ENCODE results near the gene CHODL. TPM values are rescaled to one million over a fixed set of nuclear protein-coding genes. Genes with fewer than 3 reads are reported as not detected.

Gene CHODL
- polyA plus RNA-seq (2012; rRNA removed), result not detected in 2 replicates
- polyA plus RNA-seq (2012; cell fraction: cytosol; rRNA removed), result 0.03 TPM in 1 of 2 replicates, not detected in the other
- not detected in 2 replicates for polyA plus RNA-seq (2012; cell fraction: nucleus; rRNA removed)

GRCh38 chr21:18244671-18245463 lies at the start of gene CHODL:
TSS of gene CHODL (plus strand) at chr21:18244833. CDS start at chr21:18245224, 391 bp downstream.
- CTCF ChIA-PET, result no interaction called here
- Histone ChIP-seq H3K4me3 (ENCODE audit: low read depth in 2 of 2, low read length in 1 of 2) (no peak within 1 kb of the TSS), H2AFZ (ENCODE audit: low read depth) (no peak within 1 kb of the TSS), H3K9me3 (no peaks in the 10 kb centered on the region), H3K79me2 (ENCODE audit: insufficient read depth) (no peaks in the 10 kb centered on the region), H3K27me3 (ENCODE audit: insufficient read depth) (no peaks in the 10 kb centered on the region), H4K20me1 (ENCODE audit: insufficient read depth) (no peaks in the 10 kb centered on the region), H3K4me2 (peak within 1 kb of the TSS; percentile 28; the same call in 1 of the 2 replicates), H3K27ac (ENCODE audit: low read depth in 2 of 2, low read length in 1 of 2) (no peak within 1 kb of the TSS), H3K4me1 (ENCODE audit: control insufficient read depth in 1 of 2, insufficient read depth in 2 of 2, low read depth in 1 of 2, low read length in 1 of 2) (no peaks in the 10 kb centered on the region), H3F3A (replicated peaks; ENCODE audit: insufficient read depth) (no peaks in the 10 kb centered on the region), H3K9ac (no peak within 1 kb of the TSS), H3K36me3 (replicated peaks in 1 of 2; ENCODE audit: control insufficient read depth in 1 of 2, insufficient read depth in 2 of 2, low read length in 1 of 2) (no peaks in the 10 kb centered on the region), H3K9me2 (no peaks in the 10 kb centered on the region)
- WGBS (ENCODE audit: low lambda C conversion rate), result 9% methylated on average over 22 of the region's 72 CpGs
- POLR2A ChIA-PET, result no interaction called here
- TF ChIP-seq GATA2 (CRISPR knock-in tag; IDR thresholded peaks at IDR 0.05) (no peak), SIN3A (IDR thresholded peaks at IDR 0.05; ENCODE audit: borderline replicate concordance, low read depth, low read length) (no peak), ELF1 (IDR thresholded peaks at IDR 0.05) (no peak), NRF1 (IDR thresholded peaks at IDR 0.05; ENCODE audit: low read depth, low read length) (no peak), POLR2AphosphoS5 (IDR thresholded peaks at IDR 0.05; ENCODE audit: low read depth, low read length) (no peak)
- peak; percentile 11 for DNase-seq

GRCh38 chr21:18204931-18205330 lies 39.7 kb upstream of the CHODL start:
- H3K4me1 ChIP-seq (ENCODE audit: control insufficient read depth in 1 of 2, insufficient read depth in 2 of 2, low read depth in 1 of 2, low read length in 1 of 2), result no peaks in the 10 kb centered on the region
- H3K36me3 ChIP-seq (replicated peaks in 1 of 2; ENCODE audit: control insufficient read depth in 1 of 2, insufficient read depth in 2 of 2, low read length in 1 of 2), result no peaks in the 10 kb centered on the region
- H3K27ac ChIP-seq (ENCODE audit: low read depth in 2 of 2, low read length in 1 of 2), result no peak overlapping the region
- no peaks in the 10 kb centered on the region for H3K9me2 ChIP-seq
- POLR2A ChIA-PET, result no interaction called here
- no peaks in the 10 kb centered on the region for H3K79me2 ChIP-seq (ENCODE audit: insufficient read depth)
- CTCF ChIA-PET, result interaction anchor here (0.9 to 1.6 kb wide), 5 partner anchors 158 to 280 kb away, joined by 3 to 12 read pairs (median 3); no protein-coding TSS in a partner anchor
- no peak overlapping the region for H2AFZ ChIP-seq (ENCODE audit: low read depth)
- no peak overlapping the region for H3K9ac ChIP-seq
- H3F3A ChIP-seq (replicated peaks; ENCODE audit: insufficient read depth), result no peaks in the 10 kb centered on the region
- H3K27me3 ChIP-seq (ENCODE audit: insufficient read depth), result no peaks in the 10 kb centered on the region
- TF ChIP-seq USF2 (IDR thresholded peaks at IDR 0.05; ENCODE audit: borderline replicate concordance, low read depth, low read length), result no peak
- TF ChIP-seq MEF2A (IDR thresholded peaks at IDR 0.05; ENCODE audit: borderline replicate concordance, low read depth), result no peak
- 0 out of 2 replicates have a peak, but pooled peaks have one; percentile 7 for TF ChIP-seq RAD21 (IDR thresholded peaks at IDR 0.05; ENCODE audit: low read length)
- no peak for TF ChIP-seq NFIC (IDR thresholded peaks at IDR 0.05; ENCODE audit: borderline replicate concordance)
- TF ChIP-seq PBX3 (IDR thresholded peaks at IDR 0.05), result no peak
- no peak for TF ChIP-seq IRF3 (IDR thresholded peaks at IDR 0.05; ENCODE audit: low read depth, low read length)
- TF ChIP-seq JUND (IDR thresholded peaks at IDR 0.05), result no peak
- WGBS (ENCODE audit: low lambda C conversion rate), result 0% methylated on average over 1 of the region's 1 CpG
- H3K4me2 ChIP-seq, result no peak overlapping the region
- no peaks in the 10 kb centered on the region for H3K9me3 ChIP-seq
- H4K20me1 ChIP-seq (ENCODE audit: insufficient read depth), result no peaks in the 10 kb centered on the region
- H3K4me3 ChIP-seq (ENCODE audit: low read depth in 2 of 2, low read length in 1 of 2), result no peak overlapping the region
- no peak for DNase-seq
